GM23248 (cell line): ENCODE measurements around the gene REPIN1.

Source experiments
- EZH2 ChIP-seq: fragments of 200-600 bp; sonication (generic); IDR thresholded peaks from 2 replicates; pipeline ENCODE4 v1.6.1; 2018; ENCODE audit warnings: antibody characterized with exemption, mild to moderate bottlenecking; ENCODE audit not compliant: insufficient read depth, poor library complexity, severe bottlenecking
- EZH2phosphoT487 ChIP-seq: fragments of 200-600 bp; sonication (generic); IDR thresholded peaks from 2 replicates; pipeline ENCODE4 v1.6.1; 2018; ENCODE audit warnings: antibody characterized with exemption, moderate library complexity, mild to moderate bottlenecking, low read depth; ENCODE audit not compliant: insufficient read depth

DNA sequence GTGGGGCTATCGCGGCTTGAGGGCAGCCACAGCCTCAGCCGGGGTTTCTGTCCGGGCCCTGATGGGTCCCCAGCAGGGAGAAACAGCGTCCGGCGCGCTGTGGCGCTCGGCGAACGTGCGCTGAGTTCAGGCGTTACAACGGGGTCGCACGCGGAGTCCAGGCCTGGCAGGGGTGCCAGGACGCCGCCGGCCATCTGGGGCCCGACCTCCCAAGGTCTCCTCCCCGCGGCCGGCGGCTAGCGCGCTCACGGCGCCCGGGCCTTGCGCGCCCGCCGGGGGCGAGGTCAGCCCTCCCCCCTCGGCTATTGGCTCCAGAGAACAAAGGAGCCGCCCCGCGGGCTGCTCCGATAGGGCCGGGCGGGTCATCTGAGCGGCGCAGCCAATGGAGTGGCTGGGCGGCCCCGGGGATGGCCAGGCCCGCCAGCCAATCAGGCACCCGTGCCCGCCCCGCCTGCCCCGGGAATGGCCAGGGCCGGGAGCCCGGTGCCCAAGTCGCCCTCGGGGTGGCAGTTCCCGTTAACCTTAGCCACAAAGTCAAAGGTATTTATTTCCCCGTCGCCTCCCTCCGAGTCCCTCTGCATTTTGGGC lies 10.3 kb downstream of the REPIN1 start, which contains the start of gene ZNF775:
- no peak for TF ChIP-seq EZH2
- TF ChIP-seq EZH2phosphoT487, result no peak
